HG02571 (cell line): ENCODE measurements around the gene MTFR2.

Experiments
- ATAC-seq: cut with Tn5 transposase; IDR thresholded peaks from one replicate; pipeline ENCODE4 v1.9.1; 2021; ENCODE audit warnings: mild to moderate bottlenecking, moderate library complexity; ENCODE audit not compliant: unreplicated experiment

Gene MTFR2

DNA sequence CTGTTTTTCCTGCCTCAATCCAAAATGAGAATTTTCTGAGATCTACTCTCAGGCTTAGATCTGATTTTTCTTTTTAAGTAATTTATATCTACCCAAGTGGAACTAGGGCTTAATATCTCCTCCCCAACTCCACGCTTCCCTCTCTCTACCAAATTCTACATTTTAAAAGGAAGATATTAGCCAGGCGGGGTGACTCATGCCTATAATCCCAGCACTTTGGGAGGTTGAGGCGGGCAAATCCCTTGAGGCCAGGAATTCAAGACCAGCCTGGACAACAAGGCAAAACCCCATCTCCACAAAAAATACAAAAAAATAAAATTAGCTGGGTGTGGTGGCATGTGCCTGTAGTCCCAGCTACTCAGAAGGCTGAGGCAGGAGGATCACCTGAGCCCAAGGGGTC is 61.0 kb downstream of the MTFR2 start:
- no peak for ATAC-seq

DNA sequence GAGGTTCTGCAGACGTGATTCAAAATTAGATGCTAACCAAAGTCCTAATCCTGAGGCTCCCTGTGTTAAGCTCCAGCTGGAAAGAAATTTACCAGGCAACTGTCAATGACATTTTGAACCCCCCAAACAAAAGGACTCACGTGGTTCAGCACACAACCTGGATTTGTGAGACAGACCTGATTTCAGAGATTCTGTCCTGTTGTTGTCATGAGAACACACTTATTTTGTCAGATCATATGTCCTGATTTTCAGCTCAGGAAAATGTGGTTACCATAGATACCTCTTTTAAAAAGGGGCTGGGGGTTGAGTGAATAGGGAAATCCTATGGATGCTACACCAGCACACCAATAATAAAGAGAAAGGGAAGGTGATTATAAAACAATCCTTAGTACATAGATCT is 61.6 kb downstream of the MTFR2 start:
- ATAC-seq, result no peak

- no peak for ATAC-seq
These were observed 63.7 kb downstream of the MTFR2 start for GRCh38 chr6:136186363-136186762.

DNA sequence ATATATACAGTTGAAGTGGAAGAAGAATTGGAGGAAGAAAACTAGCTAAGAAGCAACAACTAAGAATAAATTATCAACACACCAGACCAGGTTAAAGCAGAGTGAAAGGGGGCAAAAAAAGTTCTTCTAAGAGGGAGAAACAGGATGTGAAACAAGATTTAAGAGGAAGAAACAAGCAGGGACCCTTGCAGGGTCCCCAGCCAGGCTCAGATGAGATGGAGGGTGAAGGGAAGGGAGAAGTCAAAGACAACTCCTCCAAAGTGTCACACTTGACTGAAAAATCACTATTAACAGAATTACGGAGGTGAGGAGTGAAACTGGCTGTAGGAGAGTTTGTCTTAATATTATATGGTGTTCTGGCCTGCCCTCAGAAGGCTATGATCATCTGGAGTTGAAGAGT is 65.4 kb downstream of the MTFR2 start:
- no peak for ATAC-seq

- ATAC-seq, result no peak
These were observed 68.2 kb downstream of the MTFR2 start for GRCh38 chr6:136181861-136182260.

- ATAC-seq, result no peak
These were observed 68.6 kb downstream of the MTFR2 start for GRCh38 chr6:136181512-136181833.
